H1 (cell line): Measurements from ENCODE around the gene OTOGL. TPM values are rescaled to one million over a fixed set of nuclear protein-coding genes. Genes with fewer than 3 reads are reported as not detected.

ENCODE experiments used
- NANOG ChIP-seq: IDR thresholded peaks from 2 replicates; pipeline ENCODE4 v1.6.1; 2011; ENCODE audit warnings: low read length, low read depth, mild to moderate bottlenecking, inconsistent platforms; ENCODE audit not compliant: insufficient read depth, poor library complexity, severe bottlenecking
- SAP30 ChIP-seq: fragments of 300-600 bp; sonication (generic); IDR thresholded peaks from 2 replicates; pipeline ENCODE4 v1.7.1; 2012; ENCODE audit warnings: low read length, moderate library complexity, mild to moderate bottlenecking, inconsistent platforms; ENCODE audit not compliant: insufficient read depth, insufficient replicate concordance
- SIRT6 ChIP-seq: IDR thresholded peaks from one replicate; pipeline ENCODE4 v1.7.1; 2012; ENCODE audit warnings: low read length, inconsistent platforms
- SP1 ChIP-seq: IDR thresholded peaks from 2 replicates; pipeline ENCODE4 v1.6.1; 2011; ENCODE audit warnings: low read depth, low read length
- polyA plus RNA-seq, 7 experiments: library from polyadenylated mRNA; depleted of rRNA in 3 of 7; stranded (reverse) in 5 of 7; unstranded in 2 of 7; fragments of >200 nt in 5 of 7; fragments of 200-250 nt in 2 of 7; gene quantifications; 1 replicate in 5 of 7; 2 replicates in 1 of 7; 4 replicates in 1 of 7; pipeline versions ENCODE4 v1.2.1 to v1.2.3, GENCODE V29; 2011 to 2013; ENCODE audit warnings: missing spikeins in 2 of 7, mixed read lengths in 2 of 7
- total RNA-seq: library from RNA; stranded (reverse); fragmentation: NEBNext Ultra II Directional; extraction: Animal tissue kit (Norgen Biotek cat#: 25700); gene quantifications from 2 replicates; pipeline ENCODE4 v1.2.1, GENCODE V29; 2021

Gene OTOGL
- total and polyA plus RNA-seq, 2 of the 8 experiments (the other 6 are each of a cell fraction or from before 2014, with no cell fraction given): 0.12 to 0.17 TPM

GRCh38 chr12:80235944-80236343, 136.6 kb downstream of the OTOGL start (continued):
- TF ChIP-seq NANOG (no peak), SAP30 (no peak), SP1 (no peak), SIRT6 (no peak)
